ENCODE measurements around the gene ZNF740.
A peak's percentile ranks its signal among the peaks of the same experiment; 100 is the strongest.

ZNF740 gene

GRCh38 chr12:53227341-53227740, 46.8 kb downstream of the ZNF740 start:
- H3K4me3 ChIP-seq (ENCODE audit: low read depth, low read length): no peak overlapping the region
- POLR2A ChIA-PET: no interaction called here
- DNase-seq (ENCODE audit: low read depth, low spot score): no peak
- TF ChIP-seq CTCF (IDR thresholded peaks at IDR 0.05; ENCODE audit: insufficient read depth, low read length, missing control alignments): no peak
- CTCF ChIA-PET: interaction anchor here (2.3 kb wide), 1 partner anchor 19 kb away, joined by 5 read pairs; no protein-coding TSS in a partner anchor

GRCh38 chr12:53227836-53228235, 47.3 kb downstream of the ZNF740 start:
- POLR2A ChIA-PET: no interaction called here
- DNase-seq (ENCODE audit: low read depth, low spot score): no peak
- CTCF ChIA-PET: interaction anchor here (0.6 to 2.3 kb wide), 2 partner anchors 8 to 19 kb away, joined by 3 to 5 read pairs; no protein-coding TSS in a partner anchor
- no peak for TF ChIP-seq CTCF (IDR thresholded peaks at IDR 0.05; ENCODE audit: insufficient read depth, low read length, missing control alignments)
- no peak overlapping the region for H3K4me3 ChIP-seq (ENCODE audit: low read depth, low read length)

GRCh38 chr12:53229454-53229853, 48.9 kb downstream of the ZNF740 start:
- CTCF ChIA-PET: interaction anchor here (0.6 to 2.3 kb wide), 4 partner anchors 8 to 130 kb away, joined by 3 to 7 read pairs (median 4); no protein-coding TSS in a partner anchor
- no peak for DNase-seq (ENCODE audit: low read depth, low spot score)
- no peak for TF ChIP-seq CTCF (IDR thresholded peaks at IDR 0.05; ENCODE audit: insufficient read depth, low read length, missing control alignments)
- H3K4me3 ChIP-seq (ENCODE audit: low read depth, low read length): no peak overlapping the region
- POLR2A ChIA-PET: interaction anchor here (0.6 kb wide), 1 partner anchor 9 kb away, joined by 3 read pairs; no protein-coding TSS in a partner anchor

GRCh38 chr12:53230108-53230845, 49.8 kb downstream of the ZNF740 start:
- POLR2A ChIA-PET: no interaction called here
- no peak for DNase-seq (ENCODE audit: low read depth, low spot score)
- TF ChIP-seq CTCF (IDR thresholded peaks at IDR 0.05; ENCODE audit: insufficient read depth, low read length, missing control alignments): no peak
- CTCF ChIA-PET: interaction anchor here (0.7 to 1.5 kb wide), 5 partner anchors 10 to 70 kb away, joined by 3 to 7 read pairs (median 4); no protein-coding TSS in a partner anchor
- peak overlapping the region; percentile 6; the same call in 1 of the 2 replicates for H3K4me3 ChIP-seq (ENCODE audit: low read depth, low read length)

GRCh38 chr12:53231671-53231920, 51.1 kb downstream of the ZNF740 start:
- ChIA-PET CTCF (interaction anchor here (1.1 to 1.5 kb wide), 3 partner anchors 11 to 72 kb away, joined by 3 to 5 read pairs (median 4); no protein-coding TSS in a partner anchor), POLR2A (no interaction called here)
- H3K4me3 ChIP-seq (ENCODE audit: low read depth, low read length): peak overlapping the region; percentile 77
- no peak for DNase-seq (ENCODE audit: low read depth, low spot score)
- TF ChIP-seq CTCF (IDR thresholded peaks at IDR 0.05; ENCODE audit: insufficient read depth, low read length, missing control alignments): no peak

GRCh38 chr12:53231921-53232645, 51.6 kb downstream of the ZNF740 start, which contains the start of gene RARG:
RARG (minus strand) TSS chr12:53232209; CDS start chr12:53227545, 4,664 bp downstream.
- ChIA-PET POLR2A (no interaction called here), CTCF (interaction anchor here (1.2 to 1.5 kb wide), 2 partner anchors 12 to 21 kb away, joined by 4 to 5 read pairs; no protein-coding TSS in a partner anchor)
- no peak for TF ChIP-seq CTCF (IDR thresholded peaks at IDR 0.05; ENCODE audit: insufficient read depth, low read length, missing control alignments)
- no peak for DNase-seq (ENCODE audit: low read depth, low spot score)
- peak within 1 kb of the TSS; percentile 77 for H3K4me3 ChIP-seq (ENCODE audit: low read depth, low read length)
